Measurements from ENCODE around the gene LOXL3.

- no peak for TF ChIP-seq CTCF (conservative IDR thresholded peaks at IDR 0.05; ENCODE audit: low read depth, low read length)
- TF ChIP-seq EZH2 (IDR thresholded peaks at IDR 0.05; ENCODE audit: borderline replicate concordance, low read depth, low read length, poor library complexity, severe bottlenecking), result no peak
Measured at GRCh38 chr2:74546004-74546403, 7.7 kb downstream of the LOXL3 start.
